Nephron (organoid): ENCODE data around the gene GJB5.

Experiments
- H3K27ac Mint-ChIP-seq, 3 experiments: 2 replicates each; pipeline ENCODE4 v1.8.0; 2020; ENCODE audit warnings: mixed read lengths in 3 of 3, mild to moderate bottlenecking in 2 of 3, moderate library complexity in 1 of 3
- H3K27me3 Mint-ChIP-seq: 2 replicates; pipeline ENCODE4 v1.8.0; 2021; ENCODE audit warnings: low read depth, mild to moderate bottlenecking, moderate library complexity, mixed read lengths
- H3K36me3 Mint-ChIP-seq: 2 replicates; pipeline ENCODE4 v1.8.0; 2020; ENCODE audit warnings: low read depth, mixed read lengths
- H3K4me1 Mint-ChIP-seq: 2 replicates; pipeline ENCODE4 v1.8.0; 2020; ENCODE audit warnings: mixed read lengths
- H3K4me3 Mint-ChIP-seq, 3 experiments: 2 replicates each; pipeline ENCODE4 v1.8.0; 2020; ENCODE audit warnings: mild to moderate bottlenecking in 3 of 3, mixed read lengths in 3 of 3, moderate library complexity in 2 of 3
- H3K9me3 Mint-ChIP-seq: 2 replicates; pipeline ENCODE4 v1.8.0; 2020; ENCODE audit warnings: mixed read lengths
- CTCF ChIP-seq, 3 experiments: fragments of 200-600 bp; sonication (generic); IDR thresholded peaks; one replicate each; pipeline ENCODE4 v1.5.0; 2021; ENCODE audit warnings: antibody characterized with exemption in 3 of 3; ENCODE audit not compliant: unreplicated experiment in 3 of 3

GJB5 gene

GRCh38 chr1:34795916-34796315, 41.1 kb downstream of the GJB5 start:
- H3K4me3 Mint-ChIP-seq: peak overlapping the region in 1 of 3 experiments; percentile 21
- no peak for TF ChIP-seq CTCF (IDR thresholded peaks at IDR 0.05; ENCODE audit: unreplicated experiment in 3 of 3)
- H3K27me3 Mint-ChIP-seq: peaks cover 41% of the 10 kb centered on the region
- no peaks in the 10 kb centered on the region for H3K36me3 Mint-ChIP-seq
- H3K4me1 Mint-ChIP-seq: no peaks in the 10 kb centered on the region
- no peaks in the 10 kb centered on the region for H3K9me3 Mint-ChIP-seq
- H3K27ac Mint-ChIP-seq: no peak overlapping the region

GRCh38 chr1:34796990-34797389, 42.1 kb downstream of the GJB5 start:
- TF ChIP-seq CTCF (IDR thresholded peaks at IDR 0.05; ENCODE audit: unreplicated experiment in 3 of 3): no peak
- H3K4me1 Mint-ChIP-seq: no peaks in the 10 kb centered on the region
- peaks cover 31% of the 10 kb centered on the region for H3K27me3 Mint-ChIP-seq
- H3K9me3 Mint-ChIP-seq: no peaks in the 10 kb centered on the region
- no peaks in the 10 kb centered on the region for H3K36me3 Mint-ChIP-seq
- no peak overlapping the region for H3K27ac Mint-ChIP-seq
- peak overlapping the region in 1 of 3 experiments; percentile 7 for H3K4me3 Mint-ChIP-seq

GRCh38 chr1:34800214-34800613, 45.4 kb downstream of the GJB5 start:
- Mint-ChIP-seq H3K36me3 (no peaks in the 10 kb centered on the region), H3K4me3 (no peak overlapping the region), H3K9me3 (peaks cover 3% of the 10 kb centered on the region), H3K27me3 (peaks cover 10% of the 10 kb centered on the region), H3K4me1 (no peaks in the 10 kb centered on the region), H3K27ac (no peak overlapping the region)
- no peak for TF ChIP-seq CTCF (IDR thresholded peaks at IDR 0.05; ENCODE audit: unreplicated experiment in 3 of 3)

- peaks cover 4% of the 10 kb centered on the region for H3K27me3 Mint-ChIP-seq
- no peaks in the 10 kb centered on the region for H3K4me1 Mint-ChIP-seq
- H3K36me3 Mint-ChIP-seq: no peaks in the 10 kb centered on the region
- peaks cover 3% of the 10 kb centered on the region for H3K9me3 Mint-ChIP-seq
- H3K27ac Mint-ChIP-seq: no peak overlapping the region
- no peak for TF ChIP-seq CTCF (IDR thresholded peaks at IDR 0.05; ENCODE audit: unreplicated experiment in 3 of 3)
- no peak overlapping the region for H3K4me3 Mint-ChIP-seq
Observed at GRCh38 chr1:34803770-34804169, 48.9 kb downstream of the GJB5 start.

- H3K4me3 Mint-ChIP-seq: no peak overlapping the region
- H3K9me3 Mint-ChIP-seq: peaks cover 9% of the 10 kb centered on the region
- no peak for TF ChIP-seq CTCF (IDR thresholded peaks at IDR 0.05; ENCODE audit: unreplicated experiment in 3 of 3)
- H3K27ac Mint-ChIP-seq: no peak overlapping the region
- H3K4me1 Mint-ChIP-seq: no peaks in the 10 kb centered on the region
- no peaks in the 10 kb centered on the region for H3K27me3 Mint-ChIP-seq
- no peaks in the 10 kb centered on the region for H3K36me3 Mint-ChIP-seq
Observed at GRCh38 chr1:34806396-34806795, 51.5 kb downstream of the GJB5 start.
